ENCODE results near the gene FOXF1.

DNA sequence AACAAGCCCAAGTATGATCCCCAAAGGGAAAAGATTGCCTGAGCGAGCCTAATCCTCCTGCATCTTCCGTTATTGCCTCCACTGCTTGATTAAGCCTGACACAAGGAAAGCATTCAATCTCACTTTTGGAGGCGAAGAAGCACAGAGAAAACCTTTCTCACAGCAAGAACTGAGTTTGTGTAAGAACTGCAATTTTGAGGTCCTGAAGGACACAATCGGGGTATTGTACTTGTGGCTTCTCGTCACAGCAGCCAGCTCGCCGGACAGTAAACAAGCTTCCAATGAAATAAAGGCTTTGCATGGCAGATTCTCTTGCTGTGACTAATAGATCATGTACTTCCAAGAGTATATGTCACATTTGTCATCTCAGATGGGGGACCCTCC is 18.7 kb upstream of the FOXF1 start:
- TF ChIP-seq CTCF (IDR thresholded peaks at IDR 0.05) (no peak), POLR2A (IDR thresholded peaks at IDR 0.05) (no peak), POLR2AphosphoS5 (IDR thresholded peaks at IDR 0.05) (no peak)
